Muscle of leg (tissue), 11 donors: ENCODE data around the gene MAML3. TPM values are rescaled to one million over a fixed set of nuclear protein-coding genes. Genes with fewer than 3 reads are reported as not detected.

Experiments
- DNase-seq: peaks from one replicate; pipeline ENCODE4 v3.0.0; 2013
- H3K27ac ChIP-seq: one replicate; pipeline ENCODE4 v1.5.1; 2013; ENCODE audit warnings: mild to moderate bottlenecking, low read length, control low read depth
- H3K27me3 ChIP-seq: one replicate; pipeline ENCODE4 v1.6.1; 2013; ENCODE audit warnings: low read length; ENCODE audit not compliant: control insufficient read depth, insufficient read depth
- H3K36me3 ChIP-seq: one replicate; pipeline ENCODE4 v1.6.1; 2013; ENCODE audit warnings: low read length; ENCODE audit not compliant: control insufficient read depth, insufficient read depth
- H3K4me1 ChIP-seq: one replicate; pipeline ENCODE4 v1.6.1; 2013; ENCODE audit warnings: low read length; ENCODE audit not compliant: control insufficient read depth, insufficient read depth
- H3K4me3 ChIP-seq: one replicate; pipeline ENCODE4 v1.5.1; 2013; ENCODE audit warnings: low read length, control low read depth
- H3K9me3 ChIP-seq: replicated peaks from 2 replicates; pipeline ENCODE4 v1.6.1; 2013; ENCODE audit warnings: low read depth, low read length; ENCODE audit not compliant: control insufficient read depth
- WGBS: methylation state at CpG from one replicate; pipeline ENCODE4 v1.1.5; 2013; ENCODE audit warnings: missing lambda C conversion rate; ENCODE audit not compliant: insufficient coverage; 5-methylcytosine and 5-hydroxymethylcytosine counted together
- polyA plus RNA-seq, 8 donors: library from polyadenylated mRNA; unstranded; fragments of 120-200 nt; gene quantifications; one replicate each; pipeline versions ENCODE4 v1.2.1 to v1.2.3, GENCODE V29; 2013; ENCODE audit warnings: inconsistent platforms in 1 of 8, low replicate concordance in 1 of 8; ENCODE audit not compliant: insufficient read length in 8 of 8, insufficient read depth in 1 of 8
- total RNA-seq: library from RNA; stranded (reverse); fragments of 120-200 nt; gene quantifications from one replicate; pipeline ENCODE4 v1.2.4, GENCODE V29; 2013

Gene MAML3
- total and polyA plus RNA-seq, 9 donors, result 3.0 to 5.5 (median 5.0) TPM

GRCh38 chr4:139887376-139887802 is 266.6 kb downstream of the MAML3 start:
- no peak for DNase-seq
- peaks cover 7% of the 10 kb centered on the region for H3K4me1 ChIP-seq
- H3K4me3 ChIP-seq, result no peak overlapping the region
- no peaks in the 10 kb centered on the region for H3K9me3 ChIP-seq
- no peak overlapping the region for H3K27ac ChIP-seq
- no peaks in the 10 kb centered on the region for H3K27me3 ChIP-seq
- no peaks in the 10 kb centered on the region for H3K36me3 ChIP-seq
- WGBS, result no CpG with 5 or more reads among the region's 4 CpGs

- Histone ChIP-seq H3K4me3 (no peak overlapping the region), H3K27me3 (no peaks in the 10 kb centered on the region), H3K4me1 (peaks cover 7% of the 10 kb centered on the region), H3K36me3 (no peaks in the 10 kb centered on the region), H3K9me3 (no peaks in the 10 kb centered on the region), H3K27ac (no peak overlapping the region)
- WGBS, result no CpG with 5 or more reads among the region's 8 CpGs
- no peak for DNase-seq
These were observed 267.2 kb downstream of the MAML3 start for GRCh38 chr4:139886798-139887197.

- H3K27ac ChIP-seq, result no peak overlapping the region
- no peak overlapping the region for H3K4me3 ChIP-seq
- no CpG with 5 or more reads among the region's 3 CpGs for WGBS
- no peaks in the 10 kb centered on the region for H3K36me3 ChIP-seq
- no peaks in the 10 kb centered on the region for H3K27me3 ChIP-seq
- no peaks in the 10 kb centered on the region for H3K9me3 ChIP-seq
- H3K4me1 ChIP-seq, result peaks cover 7% of the 10 kb centered on the region
- DNase-seq, result no peak
These were observed 269.5 kb downstream of the MAML3 start for GRCh38 chr4:139884438-139884837.

- Histone ChIP-seq H3K4me3 (no peak overlapping the region), H3K27me3 (no peaks in the 10 kb centered on the region), H3K36me3 (no peaks in the 10 kb centered on the region), H3K9me3 (no peaks in the 10 kb centered on the region), H3K4me1 (peaks cover 5% of the 10 kb centered on the region), H3K27ac (no peak overlapping the region)
- no peak for DNase-seq
- 38% methylated on average over 2 of the region's 5 CpGs for WGBS
These were observed 273.1 kb downstream of the MAML3 start for GRCh38 chr4:139880841-139881240.

- WGBS, result 95% methylated on average over 4 of the region's 9 CpGs
These were observed 275.9 kb downstream of the MAML3 start for GRCh38 chr4:139878050-139878449.

DNA sequence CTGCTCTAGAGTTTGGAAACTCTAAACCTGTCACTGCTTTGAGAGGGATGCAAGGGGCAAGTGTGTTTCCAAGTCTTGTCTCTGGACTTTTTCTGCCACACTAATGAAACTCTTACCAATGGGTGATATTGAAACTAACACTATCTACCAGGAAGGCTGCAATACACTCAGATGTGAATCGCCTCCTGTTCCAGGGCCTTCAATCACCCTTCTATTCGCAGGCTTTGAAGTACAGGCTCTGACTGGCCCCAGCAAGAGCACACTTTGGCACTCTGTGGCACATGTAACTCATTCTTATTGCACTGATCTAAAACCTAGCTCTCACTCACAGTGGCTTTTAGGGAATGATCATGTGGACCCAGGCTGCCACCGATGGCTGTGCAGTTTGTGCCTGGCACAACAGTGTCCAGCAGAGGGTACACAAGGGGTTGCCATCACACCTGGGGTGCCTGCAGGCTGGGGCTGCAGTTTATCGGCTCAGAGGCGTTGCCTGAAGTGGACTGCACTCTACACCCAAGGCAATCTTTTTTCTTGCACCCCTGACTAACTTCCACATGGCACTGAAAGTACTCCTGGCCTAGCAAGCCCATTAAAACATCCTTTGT is 277.5 kb downstream of the MAML3 start:
- no peaks in the 10 kb centered on the region for H3K27me3 ChIP-seq
- 45% methylated on average over 3 of the region's 5 CpGs for WGBS

More at GRCh38 chr4:139878050-139878449, 275.9 kb downstream of the MAML3 start:
- peaks cover 2% of the 10 kb centered on the region for H3K9me3 ChIP-seq
- no peak overlapping the region for H3K27ac ChIP-seq
- no peak for DNase-seq
- H3K4me3 ChIP-seq, result no peak overlapping the region
- no peaks in the 10 kb centered on the region for H3K27me3 ChIP-seq
- H3K4me1 ChIP-seq, result peaks cover 8% of the 10 kb centered on the region
- H3K36me3 ChIP-seq, result no peaks in the 10 kb centered on the region

DNA sequence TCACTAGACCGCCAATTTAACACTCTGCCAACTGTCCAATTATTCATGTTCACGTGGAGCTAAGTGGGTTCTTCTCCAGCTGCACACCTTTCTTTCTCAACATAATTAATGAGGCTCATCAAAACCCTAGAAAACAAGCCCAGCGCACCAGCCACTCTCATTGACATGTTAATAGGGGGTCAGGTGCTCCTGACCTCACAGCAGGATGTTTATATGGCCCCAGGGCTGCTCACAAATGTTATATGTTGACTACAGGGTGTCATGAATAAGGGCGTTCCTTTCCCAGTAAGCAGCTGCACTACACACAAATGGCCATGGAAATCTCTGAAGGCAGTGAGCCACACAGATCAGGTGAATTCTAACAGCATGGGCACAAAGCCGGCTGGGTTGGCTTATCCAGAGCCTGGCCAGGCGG is 278.6 kb downstream of the MAML3 start:
- DNase-seq, result peak; percentile 56
- WGBS, result no CpG with 5 or more reads among the region's 6 CpGs
- Histone ChIP-seq H3K4me3 (no peak overlapping the region), H3K9me3 (peaks cover 2% of the 10 kb centered on the region), H3K27me3 (no peaks in the 10 kb centered on the region), H3K4me1 (peaks cover 8% of the 10 kb centered on the region), H3K36me3 (no peaks in the 10 kb centered on the region), H3K27ac (peak overlapping the region; percentile 0)

More for the DNA sequence above, 277.5 kb downstream of the MAML3 start:
- no peak for DNase-seq
- H3K4me3 ChIP-seq, result no peak overlapping the region
- H3K9me3 ChIP-seq, result peaks cover 2% of the 10 kb centered on the region
- H3K36me3 ChIP-seq, result no peaks in the 10 kb centered on the region
- H3K27ac ChIP-seq, result no peak overlapping the region
- peaks cover 8% of the 10 kb centered on the region for H3K4me1 ChIP-seq

- WGBS, result 83% methylated on average over 2 of the region's 4 CpGs
- DNase-seq, result no peak
- H3K36me3 ChIP-seq, result no peaks in the 10 kb centered on the region
- H3K4me1 ChIP-seq, result peaks cover 8% of the 10 kb centered on the region
- no peak overlapping the region for H3K27ac ChIP-seq
- no peaks in the 10 kb centered on the region for H3K27me3 ChIP-seq
- H3K9me3 ChIP-seq, result peaks cover 2% of the 10 kb centered on the region
- no peak overlapping the region for H3K4me3 ChIP-seq
These were observed 280.7 kb downstream of the MAML3 start for GRCh38 chr4:139873111-139873860.

DNA sequence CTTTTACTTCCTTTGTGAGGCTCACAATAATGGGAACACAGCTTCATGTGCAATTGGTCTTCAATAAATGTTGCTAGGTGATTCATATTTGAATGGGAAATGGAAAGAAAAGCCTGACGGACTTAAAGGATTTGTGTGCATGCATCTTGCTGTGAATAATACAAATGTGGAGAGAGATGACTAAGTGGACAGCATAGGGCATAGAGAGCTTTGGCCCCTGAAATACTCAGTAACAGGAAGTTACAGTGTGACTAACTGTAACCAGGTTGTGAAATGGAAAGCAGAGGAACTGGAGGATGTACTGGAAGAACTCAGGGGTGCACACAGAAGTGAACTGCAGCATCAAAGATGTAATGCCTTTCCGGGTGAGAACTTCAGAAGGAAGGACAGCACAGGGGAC is 281.7 kb downstream of the MAML3 start:
- no peaks in the 10 kb centered on the region for H3K27me3 ChIP-seq

GRCh38 chr4:139869810-139870209 is 284.2 kb downstream of the MAML3 start:
- Histone ChIP-seq H3K9me3 (peaks cover 2% of the 10 kb centered on the region), H3K4me3 (no peak overlapping the region), H3K27ac (no peak overlapping the region), H3K4me1 (no peaks in the 10 kb centered on the region), H3K27me3 (no peaks in the 10 kb centered on the region), H3K36me3 (no peaks in the 10 kb centered on the region)
- no peak for DNase-seq
- WGBS, result no CpG with 5 or more reads among the region's 4 CpGs

More for the DNA sequence above, 281.7 kb downstream of the MAML3 start:
- WGBS, result 54% methylated on average over 1 of the region's 2 CpGs
- Histone ChIP-seq H3K4me1 (peaks cover 8% of the 10 kb centered on the region), H3K36me3 (no peaks in the 10 kb centered on the region), H3K9me3 (peaks cover 2% of the 10 kb centered on the region), H3K4me3 (no peak overlapping the region), H3K27ac (no peak overlapping the region)
- DNase-seq, result no peak
